Measurements from ENCODE around the gene PXMP2. TPM values are rescaled to one million over a fixed set of nuclear protein-coding genes. Genes with fewer than 3 reads are reported as not detected.

PXMP2 gene
- polyA plus RNA-seq, 4 donors = 47.2 to 121 (median 80.8) TPM

- no peak for FAIRE-seq
- no peaks in the 10 kb centered on the region for H3K9me3 ChIP-seq (ENCODE audit: control insufficient read depth in 2 of 2, insufficient read depth in 1 of 2, low read depth in 1 of 2, low read length in 1 of 2)
- H3K4me1 ChIP-seq (ENCODE audit: control insufficient read depth in 3 of 3, insufficient read depth in 2 of 3, low read depth in 1 of 3, low read length in 2 of 3) = no peaks in the 10 kb centered on the region
- no peak for DNase-seq
- 96 to 99% (median 96%) methylated on average over 15 of the region's 15 CpGs for WGBS, 3 donors
- no peaks in the 10 kb centered on the region for H3K27me3 ChIP-seq (ENCODE audit: control insufficient read depth in 3 of 3, insufficient read depth in 3 of 3, low read length in 3 of 3)
- H3K4me3 ChIP-seq (ENCODE audit: low read depth in 1 of 3, low read length in 3 of 3) = no peak overlapping the region
- H3K36me3 ChIP-seq (ENCODE audit: control insufficient read depth in 3 of 3, insufficient read depth in 2 of 3, low read depth in 1 of 3, low read length in 3 of 3) = peaks cover 23 to 85% (median 43%) of the 10 kb centered on the region in 3 donors
- H3K27ac ChIP-seq (ENCODE audit: low read depth in 1 of 3, low read length in 2 of 3) = no peak overlapping the region
Measured at GRCh38 chr12:132736913-132737312, 49.5 kb downstream of the PXMP2 start.

GRCh38 chr12:132739600-132740312 lies 52.4 kb downstream of the PXMP2 start:
- Histone ChIP-seq H3K36me3 (ENCODE audit: control insufficient read depth in 3 of 3, insufficient read depth in 2 of 3, low read depth in 1 of 3, low read length in 3 of 3) (peaks cover 25 to 80% (median 51%) of the 10 kb centered on the region in 3 donors), H3K27me3 (ENCODE audit: control insufficient read depth in 3 of 3, insufficient read depth in 3 of 3, low read length in 3 of 3) (no peaks in the 10 kb centered on the region), H3K4me1 (ENCODE audit: control insufficient read depth in 3 of 3, insufficient read depth in 2 of 3, low read depth in 1 of 3, low read length in 2 of 3) (no peaks in the 10 kb centered on the region), H3K4me3 (ENCODE audit: low read depth in 1 of 3, low read length in 3 of 3) (no peak overlapping the region), H3K9me3 (ENCODE audit: control insufficient read depth in 2 of 2, insufficient read depth in 1 of 2, low read depth in 1 of 2, low read length in 1 of 2) (no peaks in the 10 kb centered on the region), H3K27ac (ENCODE audit: low read depth in 1 of 3, low read length in 2 of 3) (no peak overlapping the region)
- FAIRE-seq = no peak
- WGBS, 3 donors = 89 to 93% (median 90%) methylated on average over 19 of the region's 19 CpGs
- DNase-seq = no peak

- DNase-seq (no peak), FAIRE-seq (no peak)
- no peak overlapping the region for H3K27ac ChIP-seq (ENCODE audit: low read depth in 1 of 3, low read length in 2 of 3)
- H3K4me3 ChIP-seq (ENCODE audit: low read depth in 1 of 3, low read length in 3 of 3) = no peak overlapping the region
- no peaks in the 10 kb centered on the region for H3K9me3 ChIP-seq (ENCODE audit: control insufficient read depth in 2 of 2, insufficient read depth in 1 of 2, low read depth in 1 of 2, low read length in 1 of 2)
- WGBS, 3 donors = 89 to 93% (median 93%) methylated on average over 6 of the region's 6 CpGs
- H3K4me1 ChIP-seq (ENCODE audit: control insufficient read depth in 3 of 3, insufficient read depth in 2 of 3, low read depth in 1 of 3, low read length in 2 of 3) = no peaks in the 10 kb centered on the region
- peaks cover 23 to 80% (median 53%) of the 10 kb centered on the region in 3 donors for H3K36me3 ChIP-seq (ENCODE audit: control insufficient read depth in 3 of 3, insufficient read depth in 2 of 3, low read depth in 1 of 3, low read length in 3 of 3)
- H3K27me3 ChIP-seq (ENCODE audit: control insufficient read depth in 3 of 3, insufficient read depth in 3 of 3, low read length in 3 of 3) = no peaks in the 10 kb centered on the region
Measured at GRCh38 chr12:132740313-132740646, 52.9 kb downstream of the PXMP2 start.

GRCh38 chr12:132740652-132741051 lies 53.3 kb downstream of the PXMP2 start:
- FAIRE-seq (no peak), DNase-seq (no peak)
- peaks cover 22 to 80% (median 53%) of the 10 kb centered on the region in 3 donors for H3K36me3 ChIP-seq (ENCODE audit: control insufficient read depth in 3 of 3, insufficient read depth in 2 of 3, low read depth in 1 of 3, low read length in 3 of 3)

GRCh38 chr12:132741620-132742019 lies 54.2 kb downstream of the PXMP2 start:
- FAIRE-seq = no peak
- DNase-seq = no peak
- no peak overlapping the region for H3K27ac ChIP-seq (ENCODE audit: low read depth in 1 of 3, low read length in 2 of 3)
- no peaks in the 10 kb centered on the region for H3K9me3 ChIP-seq (ENCODE audit: control insufficient read depth in 2 of 2, insufficient read depth in 1 of 2, low read depth in 1 of 2, low read length in 1 of 2)
- no peak overlapping the region for H3K4me3 ChIP-seq (ENCODE audit: low read depth in 1 of 3, low read length in 3 of 3)
- 84 to 92% (median 90%) methylated on average over 8 of the region's 8 CpGs for WGBS, 3 donors
- H3K4me1 ChIP-seq (ENCODE audit: control insufficient read depth in 3 of 3, insufficient read depth in 2 of 3, low read depth in 1 of 3, low read length in 2 of 3) = no peaks in the 10 kb centered on the region
- H3K36me3 ChIP-seq (ENCODE audit: control insufficient read depth in 3 of 3, insufficient read depth in 2 of 3, low read depth in 1 of 3, low read length in 3 of 3) = peaks cover 20 to 75% (median 55%) of the 10 kb centered on the region in 3 donors
- no peaks in the 10 kb centered on the region for H3K27me3 ChIP-seq (ENCODE audit: control insufficient read depth in 3 of 3, insufficient read depth in 3 of 3, low read length in 3 of 3)

More at GRCh38 chr12:132740652-132741051, 53.3 kb downstream of the PXMP2 start:
- H3K4me3 ChIP-seq (ENCODE audit: low read depth in 1 of 3, low read length in 3 of 3) = no peak overlapping the region
- no peak overlapping the region for H3K27ac ChIP-seq (ENCODE audit: low read depth in 1 of 3, low read length in 2 of 3)
- no peaks in the 10 kb centered on the region for H3K27me3 ChIP-seq (ENCODE audit: control insufficient read depth in 3 of 3, insufficient read depth in 3 of 3, low read length in 3 of 3)
- no peaks in the 10 kb centered on the region for H3K9me3 ChIP-seq (ENCODE audit: control insufficient read depth in 2 of 2, insufficient read depth in 1 of 2, low read depth in 1 of 2, low read length in 1 of 2)
- WGBS, 3 donors = 92 to 94% (median 93%) methylated on average over 11 of the region's 11 CpGs
- no peaks in the 10 kb centered on the region for H3K4me1 ChIP-seq (ENCODE audit: control insufficient read depth in 3 of 3, insufficient read depth in 2 of 3, low read depth in 1 of 3, low read length in 2 of 3)

GRCh38 chr12:132743831-132744230 lies 56.4 kb downstream of the PXMP2 start:
- H3K27me3 ChIP-seq (ENCODE audit: control insufficient read depth in 3 of 3, insufficient read depth in 3 of 3, low read length in 3 of 3) = no peaks in the 10 kb centered on the region
- no peak overlapping the region for H3K27ac ChIP-seq (ENCODE audit: low read depth in 1 of 3, low read length in 2 of 3)
- H3K36me3 ChIP-seq (ENCODE audit: control insufficient read depth in 3 of 3, insufficient read depth in 2 of 3, low read depth in 1 of 3, low read length in 3 of 3) = peaks cover 24 to 77% (median 58%) of the 10 kb centered on the region in 3 donors
- 90 to 95% (median 90%) methylated on average over 13 of the region's 13 CpGs for WGBS, 3 donors
- FAIRE-seq (no peak), DNase-seq (no peak)
- H3K9me3 ChIP-seq (ENCODE audit: control insufficient read depth in 2 of 2, insufficient read depth in 1 of 2, low read depth in 1 of 2, low read length in 1 of 2) = no peaks in the 10 kb centered on the region
- no peaks in the 10 kb centered on the region for H3K4me1 ChIP-seq (ENCODE audit: control insufficient read depth in 3 of 3, insufficient read depth in 2 of 3, low read depth in 1 of 3, low read length in 2 of 3)
- H3K4me3 ChIP-seq (ENCODE audit: low read depth in 1 of 3, low read length in 3 of 3) = no peak overlapping the region

- H3K4me3 ChIP-seq (ENCODE audit: low read depth in 1 of 3, low read length in 3 of 3) = no peak overlapping the region
- peaks cover 20 to 79% (median 52%) of the 10 kb centered on the region in 3 donors for H3K36me3 ChIP-seq (ENCODE audit: control insufficient read depth in 3 of 3, insufficient read depth in 2 of 3, low read depth in 1 of 3, low read length in 3 of 3)
- H3K9me3 ChIP-seq (ENCODE audit: control insufficient read depth in 2 of 2, insufficient read depth in 1 of 2, low read depth in 1 of 2, low read length in 1 of 2) = no peaks in the 10 kb centered on the region
- 92 to 94% (median 93%) methylated on average over 3 of the region's 3 CpGs for WGBS, 3 donors
- no peaks in the 10 kb centered on the region for H3K27me3 ChIP-seq (ENCODE audit: control insufficient read depth in 3 of 3, insufficient read depth in 3 of 3, low read length in 3 of 3)
- no peaks in the 10 kb centered on the region for H3K4me1 ChIP-seq (ENCODE audit: control insufficient read depth in 3 of 3, insufficient read depth in 2 of 3, low read depth in 1 of 3, low read length in 2 of 3)
- no peak for DNase-seq
- no peak for FAIRE-seq
- H3K27ac ChIP-seq (ENCODE audit: low read depth in 1 of 3, low read length in 2 of 3) = no peak overlapping the region
Measured at GRCh38 chr12:132746613-132747012, 59.2 kb downstream of the PXMP2 start.

GRCh38 chr12:132747395-132747794 lies 60.0 kb downstream of the PXMP2 start:
- H3K4me3 ChIP-seq (ENCODE audit: low read depth in 1 of 3, low read length in 3 of 3) = no peak overlapping the region
- no peaks in the 10 kb centered on the region for H3K27me3 ChIP-seq (ENCODE audit: control insufficient read depth in 3 of 3, insufficient read depth in 3 of 3, low read length in 3 of 3)
- 94 to 96% (median 96%) methylated on average over 11 of the region's 11 CpGs for WGBS, 3 donors
- H3K9me3 ChIP-seq (ENCODE audit: control insufficient read depth in 2 of 2, insufficient read depth in 1 of 2, low read depth in 1 of 2, low read length in 1 of 2) = no peaks in the 10 kb centered on the region
- FAIRE-seq (no peak), DNase-seq (no peak)
- H3K36me3 ChIP-seq (ENCODE audit: control insufficient read depth in 3 of 3, insufficient read depth in 2 of 3, low read depth in 1 of 3, low read length in 3 of 3) = peaks cover 18 to 85% (median 48%) of the 10 kb centered on the region in 3 donors
- no peaks in the 10 kb centered on the region for H3K4me1 ChIP-seq (ENCODE audit: control insufficient read depth in 3 of 3, insufficient read depth in 2 of 3, low read depth in 1 of 3, low read length in 2 of 3)
- H3K27ac ChIP-seq (ENCODE audit: low read depth in 1 of 3, low read length in 2 of 3) = no peak overlapping the region

- Histone ChIP-seq H3K27me3 (ENCODE audit: control insufficient read depth in 3 of 3, insufficient read depth in 3 of 3, low read length in 3 of 3) (no peaks in the 10 kb centered on the region), H3K4me3 (ENCODE audit: low read depth in 1 of 3, low read length in 3 of 3) (no peak overlapping the region), H3K9me3 (ENCODE audit: control insufficient read depth in 2 of 2, insufficient read depth in 1 of 2, low read depth in 1 of 2, low read length in 1 of 2) (no peaks in the 10 kb centered on the region), H3K4me1 (ENCODE audit: control insufficient read depth in 3 of 3, insufficient read depth in 2 of 3, low read depth in 1 of 3, low read length in 2 of 3) (no peaks in the 10 kb centered on the region), H3K36me3 (ENCODE audit: control insufficient read depth in 3 of 3, insufficient read depth in 2 of 3, low read depth in 1 of 3, low read length in 3 of 3) (peaks cover 20 to 87% (median 43%) of the 10 kb centered on the region in 3 donors), H3K27ac (ENCODE audit: low read depth in 1 of 3, low read length in 2 of 3) (no peak overlapping the region)
- DNase-seq (no peak), FAIRE-seq (no peak)
- WGBS, 3 donors = 94 to 95% (median 95%) methylated on average over 22 of the region's 22 CpGs
Measured at GRCh38 chr12:132747896-132748295, 60.5 kb downstream of the PXMP2 start.

All from small intestine (tissue), 7 donors.